ENCODE results near the gene MARK3. TPM values are rescaled to one million over a fixed set of nuclear protein-coding genes. Genes with fewer than 3 reads are reported as not detected.

Gene MARK3
- 10 to 100 TPM; 67.0 to 91.4 TPM for total RNA-seq

DNA sequence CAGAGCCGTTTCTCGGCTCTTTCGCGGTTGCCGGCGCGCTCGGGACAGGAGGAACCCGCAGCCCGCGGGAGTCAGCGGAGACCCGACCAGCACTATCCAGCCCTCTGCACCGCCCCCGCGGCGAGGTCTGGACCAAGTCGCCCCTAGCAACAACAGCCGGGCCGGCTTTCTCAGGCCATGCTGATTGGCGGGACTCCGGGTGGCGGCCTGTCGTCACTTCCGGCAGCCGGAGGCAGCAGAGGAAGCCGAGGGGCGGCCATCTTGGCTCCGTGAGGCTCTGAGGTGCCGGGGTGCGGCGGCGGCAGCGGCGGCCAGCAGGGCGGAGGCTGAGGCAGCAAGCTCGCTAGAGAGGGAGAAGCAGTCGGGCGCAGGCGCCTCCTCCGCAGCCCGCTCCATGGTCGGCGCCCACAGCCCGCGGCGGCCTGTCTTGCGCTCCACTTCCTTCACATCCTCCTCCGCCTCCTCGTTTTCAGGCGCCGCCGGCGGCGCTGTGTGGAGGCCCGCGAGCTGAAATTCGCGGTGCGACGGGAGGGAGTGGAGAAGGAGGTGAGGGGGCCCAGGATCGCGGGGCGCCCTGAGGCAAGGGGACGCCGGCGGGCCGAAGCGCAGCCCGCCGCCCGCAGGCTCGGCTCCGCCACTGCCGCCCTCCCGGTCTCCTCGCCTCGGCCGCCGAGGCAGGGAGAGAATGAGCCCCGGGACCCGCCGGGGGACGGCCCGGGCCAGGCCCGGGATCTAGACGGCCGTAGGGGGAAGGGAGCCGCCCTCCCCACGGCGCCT, at the start of gene MARK3:
Gene MARK3 (plus strand): TSS at position 264 of the 777 bp plus-strand sequence. CDS start 615 bp downstream, outside the sequence.
- DNase-seq (ENCODE audit: low spot score in 2 of 2) (peak; percentile 95 to 97), ATAC-seq (peak; percentile 95 to 97)
- no peaks in the 10 kb centered on the region for H3K9me3 Mint-ChIP-seq
- H3K36me3 Mint-ChIP-seq: peaks cover 7 to 12% of the 10 kb centered on the region in 2 donors
- H3K27ac Mint-ChIP-seq: peak within 1 kb of the TSS; percentile 96 to 98

DNA sequence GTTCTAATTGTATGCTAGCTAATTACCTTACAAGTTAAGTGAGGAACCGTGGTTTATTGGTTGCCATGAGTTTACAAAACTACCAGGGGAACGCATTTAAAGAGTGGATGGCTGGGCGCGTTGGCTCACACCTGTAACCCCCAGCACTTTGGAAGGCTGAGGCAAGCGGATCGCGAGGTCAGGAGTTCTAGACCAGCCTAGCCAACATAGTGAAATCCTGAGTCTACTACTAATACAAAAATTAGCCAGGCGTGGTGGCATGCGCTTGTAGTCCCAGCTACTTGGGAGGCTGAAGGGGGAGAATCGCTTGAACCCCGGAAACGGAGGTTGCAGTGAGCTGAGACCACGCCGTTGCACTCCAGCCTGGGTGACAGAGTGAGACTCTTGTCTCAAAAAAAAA, 49.0 kb upstream of the MARK3 start:
- ATAC-seq (no peak), DNase-seq (ENCODE audit: low spot score in 2 of 2) (no peak)
- Mint-ChIP-seq H3K27ac (peak overlapping the region; percentile 77 to 99), H3K9me3 (no peaks in the 10 kb centered on the region), H3K36me3 (peaks cover 55 to 57% of the 10 kb centered on the region in 2 donors)

DNA sequence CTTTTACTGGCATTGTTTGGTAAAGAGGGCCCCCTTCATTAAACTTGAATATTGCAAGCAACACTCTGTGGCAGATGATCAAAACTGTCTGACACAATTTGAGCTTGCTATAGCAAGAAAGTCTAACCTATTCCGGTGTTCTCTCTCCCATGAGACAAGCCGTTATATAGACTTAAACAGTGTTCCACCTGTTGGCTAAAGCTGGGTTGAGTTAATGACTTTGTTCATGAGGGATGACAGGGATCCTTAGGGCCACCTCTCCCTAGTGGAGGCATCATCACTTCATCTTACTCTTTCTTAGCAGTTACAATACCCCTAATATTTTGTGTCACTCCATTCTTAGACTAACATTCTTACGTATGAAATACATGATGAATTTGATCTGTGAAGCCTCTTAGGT, 47.4 kb upstream of the MARK3 start:
- no peak for ATAC-seq
- peak overlapping the region; percentile 77 to 83 for H3K27ac Mint-ChIP-seq
- H3K36me3 Mint-ChIP-seq: peaks cover 60 to 68% of the 10 kb centered on the region in 2 donors
- no peak for DNase-seq (ENCODE audit: low spot score in 2 of 2)
- no peaks in the 10 kb centered on the region for H3K9me3 Mint-ChIP-seq

DNA sequence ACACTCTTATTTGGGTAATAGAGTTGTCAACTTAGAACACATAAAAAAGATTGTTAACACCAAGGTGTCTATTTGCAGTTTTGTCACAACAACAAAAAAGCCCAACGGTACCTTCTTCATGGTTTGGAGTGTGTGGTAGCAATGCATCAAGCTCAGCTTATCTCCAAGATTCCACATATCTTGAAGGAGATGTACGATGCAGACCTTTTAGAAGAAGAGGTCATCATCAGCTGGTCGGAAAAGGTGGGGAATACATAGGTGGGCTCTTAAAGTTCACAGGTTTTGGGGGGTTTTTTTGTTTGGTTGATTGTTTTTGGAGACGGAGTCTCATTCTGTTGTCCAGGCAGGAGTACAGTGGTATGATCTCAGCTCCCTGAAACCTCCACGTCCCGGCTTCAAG, 45.7 kb upstream of the MARK3 start:
- ATAC-seq (no peak), DNase-seq (ENCODE audit: low spot score in 2 of 2) (no peak)
- Mint-ChIP-seq H3K27ac (peak overlapping the region; percentile 77 to 83), H3K36me3 (peaks cover 60 to 74% of the 10 kb centered on the region in 2 donors), H3K9me3 (no peaks in the 10 kb centered on the region)

DNA sequence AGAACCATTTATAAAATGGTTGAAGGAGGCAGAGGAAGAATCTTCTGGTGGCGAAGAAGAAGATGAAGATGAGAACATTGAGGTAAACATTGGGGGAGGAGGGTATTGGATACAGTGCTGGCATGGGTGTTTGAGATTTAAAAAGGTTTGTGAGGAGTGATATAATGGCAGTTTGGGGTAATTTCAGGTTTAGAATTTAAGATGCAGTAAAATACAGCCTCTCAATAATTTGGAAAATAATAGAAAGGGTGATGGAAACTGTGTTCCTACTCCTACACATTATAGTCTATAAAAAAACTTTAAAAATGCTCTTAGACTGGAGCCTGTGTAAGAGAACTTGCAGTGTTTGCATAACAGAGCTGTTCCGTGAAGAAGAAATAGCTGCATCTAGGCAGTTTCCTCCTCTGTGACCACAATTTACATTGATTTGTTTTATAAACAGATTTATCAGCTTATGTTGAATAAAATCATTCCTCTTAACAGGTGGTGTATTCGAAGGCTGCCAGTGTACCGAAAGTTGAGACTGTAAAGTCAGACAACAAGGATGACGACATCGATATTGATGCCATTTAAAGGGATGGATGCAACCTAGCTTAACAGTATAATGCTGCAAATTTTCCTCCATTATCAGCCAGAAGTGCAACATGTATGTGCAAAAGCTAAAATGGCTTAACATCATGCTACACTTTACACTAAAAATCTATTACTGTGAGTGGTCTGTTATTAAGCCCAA, 44.6 kb upstream of the MARK3 start:
- peak overlapping the region; percentile 77 to 83 for H3K27ac Mint-ChIP-seq
- no peak for ATAC-seq
- H3K36me3 Mint-ChIP-seq: peaks cover 53 to 66% of the 10 kb centered on the region in 2 donors

DNA sequence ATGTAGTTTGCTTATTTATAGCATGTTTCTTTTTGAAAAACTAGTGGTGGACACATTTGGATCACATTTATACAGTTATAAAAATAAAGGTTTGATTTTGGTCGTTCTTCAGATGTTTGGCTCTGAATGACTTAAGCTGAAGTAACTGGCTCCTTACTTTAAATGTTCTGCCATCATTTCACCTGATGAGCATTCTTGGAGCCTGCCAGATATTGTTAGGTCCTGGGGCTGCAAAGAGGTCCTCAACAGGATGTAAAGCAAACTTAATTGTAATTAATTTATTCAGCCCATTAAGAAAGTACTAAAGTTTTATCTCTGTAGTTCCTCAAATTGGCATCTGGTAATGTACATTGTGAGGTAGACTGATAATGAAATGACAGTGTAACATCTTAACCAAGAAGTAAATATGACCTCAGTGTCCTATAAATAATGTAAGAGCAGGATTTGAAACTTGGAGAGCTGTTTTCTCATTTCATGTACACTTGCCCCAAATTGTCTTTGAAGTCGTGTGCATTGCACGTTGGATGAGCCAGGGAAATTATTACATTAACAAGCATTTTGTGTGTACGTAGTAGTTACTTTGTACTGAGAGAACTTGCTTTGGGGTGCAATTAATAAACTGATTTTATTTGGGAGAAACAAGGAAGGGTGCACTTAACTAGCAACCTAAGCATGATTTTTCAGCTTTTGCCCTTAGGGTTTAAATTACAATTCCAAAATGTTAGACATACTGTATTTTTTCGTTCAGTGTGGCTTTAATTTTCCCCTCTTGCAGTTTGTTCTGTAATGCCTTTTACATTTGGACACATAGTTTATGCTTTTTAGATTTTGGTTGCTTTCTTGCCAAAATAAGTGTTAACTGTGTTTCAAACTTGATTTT, 43.7 kb upstream of the MARK3 start:
- peaks cover 44 to 58% of the 10 kb centered on the region in 2 donors for H3K36me3 Mint-ChIP-seq
- H3K9me3 Mint-ChIP-seq: no peaks in the 10 kb centered on the region
- no peak for ATAC-seq
- peak overlapping the region; percentile 39 to 81 for H3K27ac Mint-ChIP-seq
- DNase-seq (ENCODE audit: low spot score in 2 of 2): no peak

More for the DNA sequence above, 44.6 kb upstream of the MARK3 start:
- no peak for DNase-seq (ENCODE audit: low spot score in 2 of 2)
- no peaks in the 10 kb centered on the region for H3K9me3 Mint-ChIP-seq

DNA sequence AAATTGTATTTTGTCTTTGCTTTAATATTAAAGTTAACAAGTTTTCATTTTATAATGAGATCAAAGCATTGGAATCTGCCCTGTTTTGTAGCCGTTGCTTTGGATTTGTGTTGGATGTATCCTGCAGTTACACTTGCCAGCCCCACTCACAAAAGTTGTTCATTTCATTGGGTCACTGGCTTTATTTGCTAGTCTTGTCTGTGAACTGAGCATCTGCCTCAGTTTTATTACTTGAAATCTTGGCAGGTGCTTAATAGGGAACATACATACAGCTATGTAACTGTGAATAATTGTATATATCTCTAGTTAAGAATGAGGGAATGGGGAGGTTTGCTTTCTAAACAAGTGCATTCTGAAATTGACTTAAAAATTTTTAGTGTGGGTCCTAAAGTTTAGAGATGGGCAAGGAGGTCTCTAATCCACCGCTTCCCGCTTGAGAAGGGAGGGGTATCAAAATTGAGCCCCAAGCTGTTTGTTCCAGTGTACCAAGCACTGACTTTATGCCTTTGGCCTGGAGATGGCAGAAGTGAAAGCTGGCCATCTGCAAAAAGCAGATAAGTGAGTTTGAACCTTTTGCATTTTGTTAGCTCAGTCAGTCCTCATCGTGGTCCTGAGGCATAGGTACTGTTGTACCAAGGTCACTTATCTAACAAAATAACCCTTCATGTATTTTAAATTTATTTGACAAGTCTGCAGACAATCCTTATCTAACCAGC, 41.9 kb upstream of the MARK3 start:
- DNase-seq (ENCODE audit: low spot score in 2 of 2) (no peak), ATAC-seq (no peak)
- H3K9me3 Mint-ChIP-seq: no peaks in the 10 kb centered on the region
- peaks cover 27 to 40% of the 10 kb centered on the region in 2 donors for H3K36me3 Mint-ChIP-seq
- peak overlapping the region in 1 of 2 donors; percentile 65 for H3K27ac Mint-ChIP-seq

DNA sequence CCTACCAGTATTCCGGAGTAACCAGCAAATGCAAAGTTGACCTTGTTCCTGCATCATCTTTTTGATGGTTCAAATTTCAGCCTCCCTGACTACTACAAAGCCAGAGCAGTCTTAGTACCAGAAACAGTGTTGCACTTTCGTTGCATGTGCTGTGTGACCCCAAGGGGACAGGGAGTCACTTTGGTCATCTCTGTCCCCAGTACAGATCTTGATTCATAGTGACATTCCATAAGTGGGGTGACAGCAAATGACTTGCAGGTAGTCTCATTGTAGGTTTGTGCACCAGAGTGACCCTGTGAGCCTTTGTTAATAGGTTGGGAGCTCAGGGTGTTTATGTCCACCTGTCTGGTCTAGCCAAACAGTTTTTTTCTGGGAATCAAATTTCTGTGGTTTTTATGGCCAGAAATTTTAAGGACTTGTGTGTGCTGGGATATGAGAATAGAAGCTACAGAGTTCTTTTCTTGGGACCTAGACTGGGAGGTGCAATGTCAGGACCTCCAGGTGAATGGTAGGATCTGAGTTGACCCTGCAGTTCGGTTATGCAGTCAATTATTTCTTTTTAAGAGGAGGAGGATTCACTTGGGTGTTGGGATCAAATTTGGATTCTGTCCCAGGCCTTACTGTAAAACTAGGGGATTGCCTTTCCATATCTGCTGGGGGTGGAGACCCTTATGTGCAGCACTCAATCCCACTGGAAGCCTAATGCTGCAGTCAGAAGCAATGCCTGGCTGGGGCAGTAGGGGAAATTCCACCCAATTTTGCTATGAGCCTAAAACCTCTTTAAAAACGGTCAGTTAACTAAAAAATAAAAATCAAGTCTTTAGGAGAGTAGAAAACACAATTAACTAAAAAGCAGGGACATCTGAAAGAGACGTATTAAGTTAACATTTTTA, 41.1 kb upstream of the MARK3 start:
- no peak for DNase-seq (ENCODE audit: low spot score in 2 of 2)
- Mint-ChIP-seq H3K9me3 (no peaks in the 10 kb centered on the region), H3K36me3 (peaks cover 20 to 31% of the 10 kb centered on the region in 2 donors), H3K27ac (peak overlapping the region; percentile 48 to 93)
- ATAC-seq: no peak

DNA sequence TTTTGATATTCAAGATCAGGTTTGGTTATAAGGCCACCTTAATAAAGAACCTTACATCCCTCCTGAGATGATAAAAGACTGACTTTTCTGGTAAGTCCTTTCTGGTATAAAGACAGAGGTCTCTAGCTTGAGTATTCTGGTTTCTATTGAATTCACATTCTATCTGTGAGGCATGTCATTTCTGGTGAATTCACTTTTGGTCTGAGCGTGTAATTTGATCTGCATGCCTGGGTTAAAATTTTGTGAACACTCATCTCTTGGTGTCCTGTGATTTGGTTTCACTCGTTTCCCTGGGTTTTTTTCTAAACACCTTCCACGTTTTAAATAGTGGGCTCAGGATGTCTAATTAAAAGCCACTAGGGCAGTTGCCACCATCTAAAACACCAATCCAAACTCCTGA, 38.9 kb upstream of the MARK3 start:
- peaks cover 5 to 17% of the 10 kb centered on the region in 2 donors for H3K36me3 Mint-ChIP-seq
- ATAC-seq: no peak

DNA sequence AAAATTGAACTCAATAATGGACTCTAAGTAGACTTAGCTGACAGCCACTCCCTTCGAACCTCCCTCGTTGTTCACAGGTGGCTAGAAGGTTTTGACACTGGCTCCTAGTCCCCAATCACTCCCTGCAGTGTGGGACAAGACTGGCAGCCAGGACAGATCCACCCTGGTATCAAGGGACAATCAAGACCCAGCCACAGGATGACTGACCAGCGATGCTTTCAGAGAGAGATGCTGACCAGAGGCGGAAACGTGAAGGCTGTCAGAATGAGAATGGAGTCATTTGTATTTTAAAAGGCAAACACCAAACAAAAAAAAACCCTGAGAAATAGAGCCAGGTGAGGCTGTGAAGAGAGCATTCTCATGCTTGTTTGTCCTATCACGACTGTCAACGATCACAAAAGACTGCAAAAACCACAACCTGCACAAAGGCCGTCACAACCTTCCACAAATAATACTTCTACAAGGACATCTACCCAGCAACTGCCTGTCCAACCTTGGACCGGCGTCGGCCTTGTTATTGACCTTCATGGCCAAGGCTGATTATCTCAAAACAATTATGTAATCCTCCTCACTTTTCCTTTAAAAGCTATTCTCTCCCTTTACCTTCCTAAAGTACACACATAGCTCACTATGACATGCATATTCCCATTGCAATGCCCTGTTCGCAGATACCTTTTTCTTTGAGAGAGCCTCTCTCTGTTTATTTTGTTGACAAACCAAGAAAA, 38.0 kb upstream of the MARK3 start:
- DNase-seq (ENCODE audit: low spot score in 2 of 2) (no peak), ATAC-seq (peak in 1 of 2 donors; percentile 16)
- Mint-ChIP-seq H3K36me3 (peaks cover 2 to 8% of the 10 kb centered on the region in 2 donors), H3K9me3 (no peaks in the 10 kb centered on the region), H3K27ac (peak overlapping the region in 1 of 2 donors; percentile 40)

More for the DNA sequence above, 38.9 kb upstream of the MARK3 start:
- no peak for DNase-seq (ENCODE audit: low spot score in 2 of 2)
- Mint-ChIP-seq H3K27ac (peak overlapping the region in 1 of 2 donors; percentile 89), H3K9me3 (no peaks in the 10 kb centered on the region)

DNA sequence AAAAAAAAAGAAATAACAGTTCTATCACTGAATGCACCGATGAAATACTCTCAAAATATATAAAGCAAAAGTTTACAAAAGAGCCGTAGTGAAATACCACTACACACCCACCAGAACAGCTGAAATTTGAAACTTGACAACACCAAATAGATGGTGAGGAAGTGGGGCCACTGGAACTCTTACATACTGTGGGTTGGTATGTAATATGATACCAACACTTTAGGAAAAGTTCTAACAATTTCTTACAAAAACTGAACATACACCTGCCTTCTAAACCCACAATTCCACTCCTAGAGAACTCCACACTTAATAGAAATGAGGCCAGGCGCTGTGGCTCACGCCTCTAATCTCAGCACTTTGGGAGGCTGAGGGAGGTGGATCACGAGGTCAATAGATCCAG, 37.1 kb upstream of the MARK3 start:
- peak in 1 of 2 donors; percentile 12 for ATAC-seq
- DNase-seq (ENCODE audit: low spot score in 2 of 2): no peak
- H3K27ac Mint-ChIP-seq: peak overlapping the region in 1 of 2 donors; percentile 25
- H3K9me3 Mint-ChIP-seq: no peaks in the 10 kb centered on the region
- H3K36me3 Mint-ChIP-seq: peaks cover 0 to 2% of the 10 kb centered on the region in 2 donors

DNA sequence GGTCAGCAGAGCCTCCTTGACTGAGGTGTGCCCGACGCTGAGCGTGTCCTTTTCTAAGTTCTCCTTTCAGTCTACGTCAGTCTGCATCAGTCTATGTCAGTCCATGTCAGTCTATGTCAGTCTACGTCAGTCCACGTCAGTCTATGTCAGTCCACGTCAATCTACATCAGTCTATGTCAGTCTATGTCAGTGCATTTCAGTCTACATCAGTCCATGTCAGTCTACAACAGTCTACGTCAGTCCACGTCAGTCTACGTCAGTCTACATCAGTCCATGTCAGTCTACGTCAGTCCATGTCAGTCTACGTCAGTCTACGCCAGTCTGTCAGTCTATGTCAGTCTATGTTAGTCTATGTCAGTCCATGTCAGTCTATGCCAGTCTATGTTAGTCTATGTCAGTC, 35.2 kb upstream of the MARK3 start:
- H3K36me3 Mint-ChIP-seq: no peaks in the 10 kb centered on the region
- H3K27ac Mint-ChIP-seq: no peak overlapping the region
- peak in 1 of 2 donors; percentile 20 for ATAC-seq
- no peaks in the 10 kb centered on the region for H3K9me3 Mint-ChIP-seq
- no peak for DNase-seq (ENCODE audit: low spot score in 2 of 2)

DNA sequence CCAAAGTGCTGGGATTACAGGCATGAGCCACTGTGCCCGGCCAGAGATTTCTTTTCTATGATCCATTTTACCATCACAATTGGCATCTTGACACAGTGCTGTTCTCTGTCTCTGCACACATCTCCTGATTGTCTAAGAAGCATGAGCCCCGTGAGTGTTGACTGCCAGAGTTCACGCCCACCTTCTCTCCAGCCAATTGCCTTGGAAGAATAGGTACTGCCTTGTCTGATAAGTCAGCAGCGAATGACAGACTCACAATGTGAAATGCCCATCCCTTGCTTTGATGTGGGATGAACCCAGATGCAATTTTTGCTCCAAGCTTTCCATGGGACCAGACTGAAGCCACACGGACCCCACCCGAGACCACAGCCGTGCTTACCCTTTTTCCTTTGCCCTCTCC, 31.9 kb upstream of the MARK3 start:
- no peak for DNase-seq (ENCODE audit: low spot score in 2 of 2)
- H3K9me3 Mint-ChIP-seq: no peaks in the 10 kb centered on the region
- ATAC-seq: no peak
- H3K27ac Mint-ChIP-seq: no peak overlapping the region
- H3K36me3 Mint-ChIP-seq: no peaks in the 10 kb centered on the region

DNA sequence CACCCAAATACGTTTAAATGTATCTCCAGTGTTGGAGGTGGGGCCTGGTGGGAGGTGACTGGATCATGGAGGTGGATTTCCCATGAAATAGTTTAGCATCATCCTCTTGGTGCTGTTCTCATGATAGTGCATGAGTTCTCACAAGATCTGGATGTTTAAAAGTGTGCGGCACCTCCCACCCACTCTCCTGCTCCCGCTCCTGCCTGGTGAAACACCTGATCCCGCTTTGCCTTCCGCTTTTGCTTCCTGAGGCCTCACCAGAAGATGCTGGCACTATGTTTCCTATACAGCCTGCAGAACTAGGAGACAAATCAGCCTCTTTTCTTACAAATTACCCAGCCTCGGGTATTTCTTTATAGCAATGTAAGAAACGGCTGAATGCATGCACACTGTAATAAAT, 31.1 kb upstream of the MARK3 start:
- ATAC-seq (no peak), DNase-seq (ENCODE audit: low spot score in 2 of 2) (no peak)
- H3K9me3 Mint-ChIP-seq: no peaks in the 10 kb centered on the region
- H3K27ac Mint-ChIP-seq: no peak overlapping the region
- no peaks in the 10 kb centered on the region for H3K36me3 Mint-ChIP-seq
